Stomach (tissue), 4 donors: ENCODE measurements around the gene FZR1.

ENCODE experiments used
- EP300 ChIP-seq: sonication (generic); formaldehyde crosslinking; IDR thresholded peaks from one replicate; pipeline ENCODE4 v1.6.1; 2017; ENCODE audit warnings: antibody characterized with exemption
- POLR2A ChIP-seq, 4 donors: fragments of 450-650 bp; IDR thresholded peaks; one replicate each; pipeline ENCODE4 v1.6.1; 2016; ENCODE audit warnings: antibody characterized with exemption in 4 of 4, control low read depth in 2 of 4, mild to moderate bottlenecking in 1 of 4, moderate library complexity in 1 of 4
- POLR2AphosphoS5 ChIP-seq, 3 donors: sonication (generic); formaldehyde crosslinking; IDR thresholded peaks; one replicate each; pipeline ENCODE4 v1.6.1; 2016; ENCODE audit warnings: antibody characterized with exemption in 3 of 3
- TF ChIP-seq, protein P1 (sequence below), 7 experiments: fragments of 450-650 bp in 4 of 7; fragments of 200-600 bp in 3 of 7; sonication (generic) in 3 of 7; IDR thresholded peaks; one replicate each; pipeline ENCODE4 v1.5.1; 2016 to 2019; ENCODE audit warnings: antibody characterized with exemption in 7 of 7, control low read depth in 2 of 7, mild to moderate bottlenecking in 1 of 7

DNA sequence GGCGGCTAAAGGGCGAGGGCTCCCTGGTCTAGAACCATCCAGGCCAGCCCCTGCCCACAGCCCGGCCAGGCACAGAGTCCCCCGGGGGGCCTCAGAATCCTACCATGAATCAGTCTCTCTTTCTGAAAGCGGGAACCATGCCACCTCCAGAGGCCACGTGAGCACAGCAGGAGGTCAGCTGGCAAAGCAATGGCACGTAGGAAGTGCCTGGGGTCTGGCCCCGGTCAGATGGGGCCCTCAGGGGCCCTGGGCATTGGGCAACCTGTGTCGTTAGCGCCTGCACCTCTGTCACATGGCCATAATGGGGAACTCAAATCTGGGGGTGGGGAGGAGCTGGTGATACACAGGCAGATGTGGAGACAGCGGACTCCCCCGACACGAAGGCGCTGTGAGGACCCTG is 42.5 kb downstream of the FZR1 start:
- TF ChIP-seq, protein P1, sequence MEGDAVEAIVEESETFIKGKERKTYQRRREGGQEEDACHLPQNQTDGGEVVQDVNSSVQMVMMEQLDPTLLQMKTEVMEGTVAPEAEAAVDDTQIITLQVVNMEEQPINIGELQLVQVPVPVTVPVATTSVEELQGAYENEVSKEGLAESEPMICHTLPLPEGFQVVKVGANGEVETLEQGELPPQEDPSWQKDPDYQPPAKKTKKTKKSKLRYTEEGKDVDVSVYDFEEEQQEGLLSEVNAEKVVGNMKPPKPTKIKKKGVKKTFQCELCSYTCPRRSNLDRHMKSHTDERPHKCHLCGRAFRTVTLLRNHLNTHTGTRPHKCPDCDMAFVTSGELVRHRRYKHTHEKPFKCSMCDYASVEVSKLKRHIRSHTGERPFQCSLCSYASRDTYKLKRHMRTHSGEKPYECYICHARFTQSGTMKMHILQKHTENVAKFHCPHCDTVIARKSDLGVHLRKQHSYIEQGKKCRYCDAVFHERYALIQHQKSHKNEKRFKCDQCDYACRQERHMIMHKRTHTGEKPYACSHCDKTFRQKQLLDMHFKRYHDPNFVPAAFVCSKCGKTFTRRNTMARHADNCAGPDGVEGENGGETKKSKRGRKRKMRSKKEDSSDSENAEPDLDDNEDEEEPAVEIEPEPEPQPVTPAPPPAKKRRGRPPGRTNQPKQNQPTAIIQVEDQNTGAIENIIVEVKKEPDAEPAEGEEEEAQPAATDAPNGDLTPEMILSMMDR (IDR thresholded peaks at IDR 0.05) = no peak
- TF ChIP-seq POLR2AphosphoS5 (IDR thresholded peaks at IDR 0.05) = no peak
- TF ChIP-seq EP300 = no peak
- no peak for TF ChIP-seq POLR2A (IDR thresholded peaks at IDR 0.05)
